H9 (cell line): ENCODE results near the gene OR13J1. TPM values are rescaled to one million over a fixed set of nuclear protein-coding genes. Genes with fewer than 3 reads are reported as not detected.

Experiments used
- DNase-seq: peaks from one replicate; pipeline ENCODE4 v3.0.0-alpha.2; 2017
- H2AFZ ChIP-seq: one replicate; pipeline ENCODE4 v1.6.1; 2013; ENCODE audit warnings: mild to moderate bottlenecking, low read length, control low read depth, moderate library complexity
- H2AK5ac ChIP-seq: 2 replicates; pipeline ENCODE4 v1.6.1; 2013; ENCODE audit warnings: low read length, control low read depth, mixed read lengths; ENCODE audit not compliant: insufficient read length
- H2BK120ac ChIP-seq: one replicate; pipeline ENCODE4 v1.6.1; 2013; ENCODE audit warnings: low read depth, mild to moderate bottlenecking, low read length, control low read depth, inconsistent platforms; ENCODE audit not compliant: poor library complexity, severe bottlenecking
- H2BK12ac ChIP-seq: 2 replicates; pipeline ENCODE4 v1.6.1; 2013; ENCODE audit warnings: low read length, control low read depth, mixed read lengths, low read depth; ENCODE audit not compliant: insufficient read length
- H2BK15ac ChIP-seq: 2 replicates; pipeline ENCODE4 v1.6.1; 2013; ENCODE audit warnings: low read depth, low read length, control low read depth
- H2BK20ac ChIP-seq: one replicate; pipeline ENCODE4 v1.6.1; 2013; ENCODE audit warnings: low read depth, mild to moderate bottlenecking, low read length, control low read depth, inconsistent platforms; ENCODE audit not compliant: poor library complexity, severe bottlenecking
- H2BK5ac ChIP-seq: 2 replicates; pipeline ENCODE4 v1.6.1; 2013; ENCODE audit warnings: low read length, control low read depth, mixed read lengths; ENCODE audit not compliant: insufficient read length
- H3K14ac ChIP-seq: 2 replicates; pipeline ENCODE4 v1.6.1; 2013; ENCODE audit warnings: low read length, control low read depth; ENCODE audit not compliant: insufficient read depth
- H3K18ac ChIP-seq: 2 replicates; pipeline ENCODE4 v1.6.1; 2013; ENCODE audit warnings: low read depth, mild to moderate bottlenecking, mixed read lengths, low read length, control low read depth; ENCODE audit not compliant: insufficient read length
- H3K23ac ChIP-seq: 2 replicates; pipeline ENCODE4 v1.6.1; 2013; ENCODE audit warnings: low read length, control low read depth, mixed read lengths, low read depth; ENCODE audit not compliant: insufficient read length
- H3K23me2 ChIP-seq: 2 replicates; pipeline ENCODE4 v1.6.1; 2013; ENCODE audit warnings: low read depth, mild to moderate bottlenecking, mixed read lengths, low read length, control low read depth; ENCODE audit not compliant: insufficient read length, poor library complexity, severe bottlenecking
- H3K27ac ChIP-seq: 2 replicates; pipeline ENCODE4 v1.5.1; 2013; ENCODE audit warnings: low read length, control low read depth, mixed read lengths, low read depth; ENCODE audit not compliant: insufficient read length
- H3K27me3 ChIP-seq: 2 replicates; pipeline ENCODE4 v1.6.1; 2013; ENCODE audit warnings: low read length, control low read depth, inconsistent platforms; ENCODE audit not compliant: insufficient read depth
- H3K4ac ChIP-seq: 2 replicates; pipeline ENCODE4 v1.6.1; 2013; ENCODE audit warnings: low read depth, mild to moderate bottlenecking, control low read depth, inconsistent platforms, low read length, moderate library complexity
- H3K4me1 ChIP-seq: 2 replicates; pipeline ENCODE4 v1.6.1; 2013; ENCODE audit warnings: low read length, control low read depth, inconsistent platforms; ENCODE audit not compliant: insufficient read depth
- H3K4me2 ChIP-seq: 2 replicates; pipeline ENCODE4 v1.6.1; 2013; ENCODE audit warnings: low read length, control low read depth, mixed read lengths; ENCODE audit not compliant: insufficient read length, insufficient read depth
- H3K56ac ChIP-seq: 2 replicates; pipeline ENCODE4 v1.6.1; 2013; ENCODE audit warnings: low read depth, mild to moderate bottlenecking, mixed read lengths, low read length, control low read depth; ENCODE audit not compliant: insufficient read length
- H3K79me1 ChIP-seq: 2 replicates; pipeline ENCODE4 v1.6.1; 2013; ENCODE audit warnings: low read depth, mild to moderate bottlenecking, moderate library complexity, low read length, control low read depth, inconsistent platforms; ENCODE audit not compliant: insufficient read depth, poor library complexity, severe bottlenecking
- H3K79me2 ChIP-seq: 2 replicates; pipeline ENCODE4 v1.6.1; 2013; ENCODE audit warnings: low read length, control low read depth, inconsistent platforms; ENCODE audit not compliant: insufficient read depth
- H3K9ac ChIP-seq: 2 replicates; pipeline ENCODE4 v1.6.1; 2013; ENCODE audit warnings: low read length, control low read depth, mixed read lengths; ENCODE audit not compliant: insufficient read length; ENCODE audit errors: extremely low read depth
- H3K9me3 ChIP-seq: one replicate; pipeline ENCODE4 v1.6.1; 2013; ENCODE audit warnings: low read depth, low read length, inconsistent platforms; ENCODE audit not compliant: control insufficient read depth
- H3T11ph ChIP-seq: one replicate; pipeline ENCODE4 v1.6.1; 2013; ENCODE audit warnings: mild to moderate bottlenecking, low read length, control low read depth, inconsistent platforms
- H4K20me1 ChIP-seq: one replicate; pipeline ENCODE4 v1.6.1; 2013; ENCODE audit not compliant: control insufficient read depth, insufficient read length, insufficient read depth
- H4K5ac ChIP-seq: 2 replicates; pipeline ENCODE4 v1.6.1; 2013; ENCODE audit warnings: low read depth, mild to moderate bottlenecking, mixed read lengths, low read length, control low read depth; ENCODE audit not compliant: insufficient read length
- H4K8ac ChIP-seq: replicated peaks from 2 replicates; pipeline ENCODE4 v1.6.1; 2013; ENCODE audit warnings: low read length, control low read depth, mixed read lengths, low read depth; ENCODE audit not compliant: insufficient read length
- H4K91ac ChIP-seq: 2 replicates; pipeline ENCODE4 v1.6.1; 2013; ENCODE audit warnings: low read depth, mild to moderate bottlenecking, moderate library complexity, mixed read lengths, low read length, control low read depth; ENCODE audit not compliant: insufficient read length
- H3K27ac Mint-ChIP-seq, 3 experiments: 2 replicates in 2 of 3; 3 replicates in 1 of 3; pipeline ENCODE4 v1.8.0; 2020 to 2021; ENCODE audit warnings: mixed read lengths in 3 of 3, mild to moderate bottlenecking in 1 of 3, moderate library complexity in 1 of 3
- H3K27me3 Mint-ChIP-seq: 2 replicates; pipeline ENCODE4 v1.8.0; 2021; ENCODE audit warnings: low read depth, mild to moderate bottlenecking, moderate library complexity, mixed read lengths
- H3K36me3 Mint-ChIP-seq, 3 experiments: 2 replicates in 2 of 3; 3 replicates in 1 of 3; pipeline ENCODE4 v1.8.0; 2020 to 2021; ENCODE audit warnings: low read depth in 3 of 3, mixed read lengths in 3 of 3; ENCODE audit not compliant: insufficient read depth in 1 of 3
- H3K4me1 Mint-ChIP-seq, 2 experiments: 2 replicates each; pipeline ENCODE4 v1.8.0; 2020; ENCODE audit warnings: mixed read lengths in 2 of 2
- H3K4me3 Mint-ChIP-seq, 2 experiments: 2 replicates in 1 of 2; 3 replicates in 1 of 2; pipeline ENCODE4 v1.8.0; 2020 to 2021; ENCODE audit warnings: mild to moderate bottlenecking in 2 of 2, mixed read lengths in 2 of 2, moderate library complexity in 1 of 2
- H3K9me3 Mint-ChIP-seq, 2 experiments: 2 replicates in 1 of 2; 3 replicates in 1 of 2; pipeline ENCODE4 v1.8.0; 2020; ENCODE audit warnings: mild to moderate bottlenecking in 2 of 2, mixed read lengths in 2 of 2, moderate library complexity in 1 of 2
- CTCF ChIP-seq: fragments of 200-600 bp; sonication (generic); conservative IDR thresholded peaks from 3 replicates; pipeline ENCODE4 v1.8.0; 2021; ENCODE audit warnings: antibody characterized with exemption, mild to moderate bottlenecking
- WGBS: extraction: QIAGEN DNeasy Blood & Tissue Kit; methylation state at CpG from one replicate; pipeline ENCODE4 v1.1.7; 2013; ENCODE audit warnings: missing lambda C conversion rate, low lambda C conversion rate, mixed read lengths; ENCODE audit not compliant: insufficient read length; ENCODE audit errors: extremely low coverage; 5-methylcytosine and 5-hydroxymethylcytosine counted together
- total RNA-seq: library from RNA; stranded (reverse); gene quantifications from 2 replicates; pipeline ENCODE4 v1.2.1, GENCODE V29; 2021

OR13J1 gene
- total RNA-seq, 1 experiment from 2014 or later: not detected

GRCh38 chr9:35905912-35906679 lies 35.9 kb upstream of the OR13J1 start, which contains the start of gene HRCT1:
Gene HRCT1 (plus strand): TSS chr9:35906202. CDS start chr9:35906288, 86 bp downstream.
- Histone ChIP-seq H3K23ac (no peak within 1 kb of the TSS), H3K79me2 (no peaks in the 10 kb centered on the region), H2AFZ (no peak within 1 kb of the TSS), H2BK5ac (no peak within 1 kb of the TSS), H3K27ac (no peak within 1 kb of the TSS), H3K18ac (no peak within 1 kb of the TSS), H3K79me1 (no peaks in the 10 kb centered on the region), H2BK15ac (no peak within 1 kb of the TSS), H4K5ac (no peak within 1 kb of the TSS), H2BK20ac (no peak within 1 kb of the TSS), H3K4me2 (no peak within 1 kb of the TSS), H2BK120ac (no peak within 1 kb of the TSS), H4K20me1 (no peaks in the 10 kb centered on the region), H3K4me1 (peaks cover 9% of the 10 kb centered on the region; the same call in 1 of the 2 replicates), H3K9me3 (no peaks in the 10 kb centered on the region), H4K91ac (no peak within 1 kb of the TSS), H3K9ac (no peak within 1 kb of the TSS), H3T11ph (no peak within 1 kb of the TSS), H3K14ac (no peak within 1 kb of the TSS; the same call in 1 of the 2 replicates), H4K8ac (no peak within 1 kb of the TSS), H3K4ac (no peak within 1 kb of the TSS), H2BK12ac (no peak within 1 kb of the TSS), H3K23me2 (no peaks in the 10 kb centered on the region), H3K56ac (no peak within 1 kb of the TSS), H2AK5ac (no peak within 1 kb of the TSS), H3K27me3 (no peaks in the 10 kb centered on the region)
- Mint-ChIP-seq H3K4me3 (no peak within 1 kb of the TSS; a peak in 1 of 5 replicates), H3K27me3 (peaks cover 6% of the 10 kb centered on the region), H3K27ac (peak within 1 kb of the TSS in 1 of 3 experiments; percentile 93; a peak in 3 of 7 replicates), H3K4me1 (peaks cover 41 to 45% of the 10 kb centered on the region in 2 experiments), H3K36me3 (no peaks in the 10 kb centered on the region), H3K9me3 (no peaks in the 10 kb centered on the region)
- no peak for DNase-seq
- no CpG with 5 or more reads among the region's 30 CpGs for WGBS
- TF ChIP-seq CTCF: no peak
